8988T (cell line): ENCODE measurements around the gene HBA1.
"Not testable (repeated sequence)": the region's sequence is repeated elsewhere in the genome, so short reads cannot be mapped to it uniquely, and the experiment has no call there.

Experiments
- DNase-seq: peaks from one replicate; pipeline ENCODE4 v3.0.0; 2011

Gene HBA1

GRCh38 chr16:160242-160641 is 16.2 kb upstream of the HBA1 start:
- not testable (repeated sequence) for DNase-seq

GRCh38 chr16:160691-161190 is 15.7 kb upstream of the HBA1 start:
- DNase-seq: no peak

GRCh38 chr16:162271-162991 is 14.0 kb upstream of the HBA1 start:
- DNase-seq: no peak

- not testable (repeated sequence) for DNase-seq
Measured at GRCh38 chr16:163139-163538, 13.3 kb upstream of the HBA1 start.

GRCh38 chr16:163696-164095 is 12.8 kb upstream of the HBA1 start:
- DNase-seq: not testable (repeated sequence)

GRCh38 chr16:164134-164823 is 12.2 kb upstream of the HBA1 start:
- DNase-seq: not testable (repeated sequence)

GRCh38 chr16:164827-165538 is 11.5 kb upstream of the HBA1 start:
- no peak for DNase-seq

- DNase-seq: no peak
Measured at GRCh38 chr16:165539-166374, 10.7 kb upstream of the HBA1 start, which contains the start of gene HBM. Gene HBM (plus strand): TSS chr16:165978. CDS start chr16:165998, 20 bp downstream.

- DNase-seq: no peak
Measured at GRCh38 chr16:166375-167121, 9.9 kb upstream of the HBA1 start.

- no peak for DNase-seq
Measured at GRCh38 chr16:167122-167690, 9.3 kb upstream of the HBA1 start.

- DNase-seq: no peak
Measured at GRCh38 chr16:168424-168823, 8.1 kb upstream of the HBA1 start.

GRCh38 chr16:169014-169413 is 7.5 kb upstream of the HBA1 start:
- no peak for DNase-seq

GRCh38 chr16:170088-170507 is 6.4 kb upstream of the HBA1 start:
- DNase-seq: not testable (repeated sequence)

GRCh38 chr16:170788-171187 is 5.7 kb upstream of the HBA1 start:
- no peak for DNase-seq

- not testable (repeated sequence) for DNase-seq
Measured at GRCh38 chr16:172374-172941, 4.0 kb upstream of the HBA1 start, which contains the start of gene HBA2. Gene HBA2 (plus strand): TSS chr16:172876. CDS start chr16:172913, 37 bp downstream.

GRCh38 chr16:173211-173854 is 3.1 kb upstream of the HBA1 start:
- not testable (repeated sequence) for DNase-seq

GRCh38 chr16:173928-174769 is 2.3 kb upstream of the HBA1 start:
- not testable (repeated sequence) for DNase-seq

GRCh38 chr16:175011-175949 is 1.2 kb upstream of the HBA1 start:
- DNase-seq: no peak
